Ovary (tissue), 9 donors: ENCODE results near the gene ST6GAL1. TPM values are rescaled to one million over a fixed set of nuclear protein-coding genes. Genes with fewer than 3 reads are reported as not detected.

Source experiments
- DNase-seq, 5 donors: peaks; one replicate each; pipeline ENCODE4 v3.0.0-alpha.2; 2019 to 2020
- H3K27ac ChIP-seq, 2 donors: fragments of 200-600 bp; one replicate each; pipeline versions ENCODE4 v1.5.1 to v1.8.0; 2019 to 2022
- H3K27me3 ChIP-seq: fragments of 200-600 bp; one replicate; pipeline ENCODE4 v1.8.0; 2022
- H3K36me3 ChIP-seq: fragments of 200-600 bp; sonication (generic); one replicate; pipeline ENCODE4 v1.5.1; 2019
- H3K4me1 ChIP-seq: one replicate; pipeline ENCODE4 v1.8.1; 2013; ENCODE audit warnings: mild to moderate bottlenecking, moderate library complexity; ENCODE audit not compliant: insufficient read depth
- H3K4me3 ChIP-seq: fragments of 200-600 bp; sonication (generic); one replicate; pipeline ENCODE4 v1.5.1; 2017
- H3K9me3 ChIP-seq, 2 donors: fragments of 200-600 bp in 1 of 2; sonication (generic) in 1 of 2; one replicate each; pipeline versions ENCODE4 v1.5.1 to v1.8.1; 2013 to 2019; ENCODE audit warnings: mild to moderate bottlenecking in 1 of 2, moderate library complexity in 1 of 2
- CTCF ChIP-seq, 3 donors: fragments of 450-650 bp in 2 of 3; fragments of 200-600 bp in 1 of 3; IDR thresholded peaks; one replicate each; pipeline versions ENCODE4 v1.5.1 to v1.8.0; 2016 to 2022; ENCODE audit warnings: antibody characterized with exemption in 3 of 3, mild to moderate bottlenecking in 1 of 3
- EP300 ChIP-seq: sonication (generic); formaldehyde crosslinking; IDR thresholded peaks from one replicate; pipeline ENCODE4 v1.6.1; 2017; ENCODE audit warnings: antibody characterized with exemption
- POLR2A ChIP-seq: fragments of 450-650 bp; IDR thresholded peaks from one replicate; pipeline ENCODE4 v1.6.1; 2017; ENCODE audit warnings: antibody characterized with exemption, mild to moderate bottlenecking, moderate library complexity
- WGBS, 3 donors: extraction: QIAGEN DNeasy Blood & Tissue Kit in 1 of 3; methylation state at CpG; one replicate each; pipeline versions ENCODE4 v1.1.5 to v1.1.7; 2013 to 2017; 5-methylcytosine and 5-hydroxymethylcytosine counted together
- intact Hi-C, 4 donors: fragments of 100-400 bp; cut with DNase I; formaldehyde crosslinking; loops; one replicate each; pipeline versions ENCODE4 v1.11.0 to v1.15.1; 2022 to 2023
- polyA plus RNA-seq, 2 donors: library from polyadenylated mRNA; stranded (reverse); fragments of 200-250 nt in 1 of 2; fragments of 350-450 nt in 1 of 2; fragmentation: Illumina TruSeq in 1 of 2; extraction: RNeasy Lipid Tissue Mini Kit (QIAGEN cat#74804) in 1 of 2; gene quantifications; one replicate each; pipeline ENCODE4 v1.2.3, GENCODE V29; 2013 to 2014
- total RNA-seq, 7 donors: library from RNA; depleted of rRNA in 2 of 7; stranded (reverse); fragments of >200 nt in 2 of 7; fragmentation: NEBNext Ultra II Directional in 3 of 7; extraction: Animal tissue kit (Norgen Biotek cat#: 25700) in 3 of 7; gene quantifications; one replicate each; pipeline versions ENCODE4 v1.1.0 to v1.2.4, GENCODE V29; 2016 to 2023
- donor health status: DM: no; HTN: no; CAD: no; lungs with moderate emphysema.
- donor health status: DM: no; HTN: no; CAD: no.
- donor health status: Bipolar disorder and iron deficiency.
- donor health status: DM: yes; HTN: yes; CAD: no.
- donor health status: DM: no; HTN: no; CAD: no.
- donor health status: DM: yes; HTN: yes; CAD: no.

The ST6GAL1 gene
- total and polyA plus RNA-seq, 9 donors = 10.6 to 55.2 (median 28.1) TPM

GRCh38 chr3:187085933-187086332 is 155.6 kb downstream of the ST6GAL1 start:
- intact Hi-C loops = no loop called here
- Histone ChIP-seq H3K36me3 (no peaks in the 10 kb centered on the region), H3K9me3 (no peaks in the 10 kb centered on the region), H3K4me3 (no peak overlapping the region), H3K4me1 (no peaks in the 10 kb centered on the region), H3K27me3 (no peaks in the 10 kb centered on the region), H3K27ac (no peak overlapping the region)
- 91 to 96% (median 91%) methylated on average over 1 of the region's 1 CpG for WGBS, 3 donors
- no peak for DNase-seq
- TF ChIP-seq CTCF (IDR thresholded peaks at IDR 0.05) (no peak), POLR2A (no peak), EP300 (no peak)

GRCh38 chr3:187086831-187087230 is 156.5 kb downstream of the ST6GAL1 start:
- Histone ChIP-seq H3K36me3 (no peaks in the 10 kb centered on the region), H3K27ac (no peak overlapping the region), H3K4me3 (no peak overlapping the region), H3K4me1 (no peaks in the 10 kb centered on the region), H3K9me3 (no peaks in the 10 kb centered on the region), H3K27me3 (no peaks in the 10 kb centered on the region)
- intact Hi-C loops = no loop called here
- TF ChIP-seq POLR2A = no peak
- TF ChIP-seq EP300 = no peak
- DNase-seq = no peak
- WGBS, 3 donors = 80 to 96% (median 95%) methylated on average over 3 of the region's 3 CpGs

- no peak overlapping the region for H3K4me3 ChIP-seq
- no peak for DNase-seq
- no peak for TF ChIP-seq POLR2A
- TF ChIP-seq EP300 = no peak
- TF ChIP-seq CTCF (IDR thresholded peaks at IDR 0.05) = no peak
- no peaks in the 10 kb centered on the region for H3K4me1 ChIP-seq
- intact Hi-C loops = no loop called here
- H3K9me3 ChIP-seq = no peaks in the 10 kb centered on the region
- no peaks in the 10 kb centered on the region for H3K36me3 ChIP-seq
- no peak overlapping the region for H3K27ac ChIP-seq
- H3K27me3 ChIP-seq = no peaks in the 10 kb centered on the region
- WGBS, 3 donors = 21 to 42% (median 26%) methylated on average over 1 of the region's 1 CpG
These were observed 158.4 kb downstream of the ST6GAL1 start for GRCh38 chr3:187088701-187089100.

GRCh38 chr3:187093320-187093719 is 163.0 kb downstream of the ST6GAL1 start:
- whole genome bisulfite sequencing, 3 donors = 86 to 89% (median 89%) methylated on average over 1 of the region's 1 CpG
- H3K27me3 ChIP-seq = no peaks in the 10 kb centered on the region
- no peak overlapping the region for H3K27ac ChIP-seq
- H3K9me3 ChIP-seq = no peaks in the 10 kb centered on the region
- DNase-seq = no peak
- no peaks in the 10 kb centered on the region for H3K4me1 ChIP-seq
- no peak overlapping the region for H3K4me3 ChIP-seq
- intact Hi-C loops = no loop called here
- TF ChIP-seq POLR2A = no peak
- TF ChIP-seq EP300 = no peak
- no peak for TF ChIP-seq CTCF (IDR thresholded peaks at IDR 0.05)
- H3K36me3 ChIP-seq = no peaks in the 10 kb centered on the region

- TF ChIP-seq EP300 (no peak), POLR2A (no peak), CTCF (IDR thresholded peaks at IDR 0.05) (no peak)
- no peaks in the 10 kb centered on the region for H3K36me3 ChIP-seq
- H3K4me3 ChIP-seq = no peak overlapping the region
- intact Hi-C loops = no loop called here
- WGBS, 3 donors = 83 to 88% (median 85%) methylated on average over 2 of the region's 2 CpGs
- no peaks in the 10 kb centered on the region for H3K9me3 ChIP-seq
- no peak for DNase-seq
- peaks cover 1% of the 10 kb centered on the region for H3K4me1 ChIP-seq
- no peaks in the 10 kb centered on the region for H3K27me3 ChIP-seq
- H3K27ac ChIP-seq = no peak overlapping the region
These were observed 168.7 kb downstream of the ST6GAL1 start for GRCh38 chr3:187098923-187099512.
